Activated naive CD8-positive, alpha-beta T cell treated with anti-CD3 and anti-CD28 coated beads for 36 hours (primary cell): ENCODE data around the gene AASS. TPM values are rescaled to one million over a fixed set of nuclear protein-coding genes. Genes with fewer than 3 reads are reported as not detected.
"Not testable (repeated sequence)": the region's sequence is repeated elsewhere in the genome, so short reads cannot be mapped to it uniquely, and the experiment has no call there.

Experiments
- DNase-seq: peaks from one replicate; pipeline ENCODE4 v3.0.0; 2021
- H3K27ac Mint-ChIP-seq: one replicate; pipeline ENCODE4 v1.8.0; 2022; ENCODE audit warnings: mild to moderate bottlenecking, moderate library complexity, mixed read lengths
- H3K27me3 Mint-ChIP-seq: one replicate; pipeline ENCODE4 v1.8.0; 2022; ENCODE audit warnings: mild to moderate bottlenecking, mixed read lengths
- H3K36me3 Mint-ChIP-seq: one replicate; pipeline ENCODE4 v1.8.0; 2021; ENCODE audit warnings: mild to moderate bottlenecking, mixed read lengths
- H3K4me1 Mint-ChIP-seq: one replicate; pipeline ENCODE4 v1.8.0; 2021; ENCODE audit warnings: mixed read lengths
- H3K4me3 Mint-ChIP-seq: one replicate; pipeline ENCODE4 v1.8.0; 2022; ENCODE audit warnings: mild to moderate bottlenecking, moderate library complexity, mixed read lengths
- H3K9me3 Mint-ChIP-seq: one replicate; pipeline ENCODE4 v1.8.0; 2022; ENCODE audit warnings: mixed read lengths
- total RNA-seq, 2 experiments: library from RNA; stranded (reverse); gene quantifications; one replicate each; pipeline ENCODE4 v1.2.3, GENCODE V29; 2021

The AASS gene
- total RNA-seq, result 1 to 10 TPM; 1.5 to 1.8 TPM

GRCh38 chr7:122143751-122144711 lies at the start of gene AASS:
AASS (minus strand) TSS chr7:122144249; CDS start chr7:122133726, 10,523 bp downstream.
- peaks cover 8% of the 10 kb centered on the region for H3K4me1 Mint-ChIP-seq
- DNase-seq, result peak; percentile 76

DNA sequence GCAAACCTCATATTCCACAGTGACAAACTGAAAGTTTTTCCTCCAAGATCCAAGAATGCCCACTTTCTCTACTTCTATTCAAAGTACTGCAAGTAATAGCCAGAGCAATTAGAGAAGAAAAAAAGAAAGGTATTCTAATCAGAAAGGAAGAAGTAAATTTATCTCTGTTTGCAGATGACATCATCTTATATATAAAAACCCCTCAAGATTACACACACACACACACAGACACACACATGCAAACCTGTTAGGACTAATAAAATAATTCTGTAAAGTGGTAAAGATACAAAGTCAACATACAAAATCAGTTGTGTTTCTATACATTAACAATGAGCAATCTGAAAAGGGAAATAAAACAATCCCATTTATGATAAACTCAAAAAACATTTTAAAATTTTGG lies 44.7 kb upstream of the AASS start:
- H3K27me3 Mint-ChIP-seq, result peaks cover 4% of the 10 kb centered on the region

More at GRCh38 chr7:122143751-122144711, at the start of gene AASS:
- Mint-ChIP-seq H3K27me3 (peaks cover 41% of the 10 kb centered on the region), H3K36me3 (no peaks in the 10 kb centered on the region), H3K27ac (peak within 1 kb of the TSS; percentile 66), H3K9me3 (no peaks in the 10 kb centered on the region), H3K4me3 (peak within 1 kb of the TSS; percentile 97)

GRCh38 chr7:122183106-122183505 lies 39.1 kb upstream of the AASS start:
- no peaks in the 10 kb centered on the region for H3K4me1 Mint-ChIP-seq
- H3K27me3 Mint-ChIP-seq, result peaks cover 23% of the 10 kb centered on the region
- no peaks in the 10 kb centered on the region for H3K36me3 Mint-ChIP-seq
- H3K4me3 Mint-ChIP-seq, result no peak overlapping the region
- no peak for DNase-seq
- H3K27ac Mint-ChIP-seq, result no peak overlapping the region
- peaks cover 2% of the 10 kb centered on the region for H3K9me3 Mint-ChIP-seq

More for the DNA sequence above, 44.7 kb upstream of the AASS start:
- Mint-ChIP-seq H3K4me1 (no peaks in the 10 kb centered on the region), H3K27ac (no peak overlapping the region), H3K9me3 (peaks cover 11% of the 10 kb centered on the region), H3K4me3 (no peak overlapping the region), H3K36me3 (no peaks in the 10 kb centered on the region)
- DNase-seq, result no peak

DNA sequence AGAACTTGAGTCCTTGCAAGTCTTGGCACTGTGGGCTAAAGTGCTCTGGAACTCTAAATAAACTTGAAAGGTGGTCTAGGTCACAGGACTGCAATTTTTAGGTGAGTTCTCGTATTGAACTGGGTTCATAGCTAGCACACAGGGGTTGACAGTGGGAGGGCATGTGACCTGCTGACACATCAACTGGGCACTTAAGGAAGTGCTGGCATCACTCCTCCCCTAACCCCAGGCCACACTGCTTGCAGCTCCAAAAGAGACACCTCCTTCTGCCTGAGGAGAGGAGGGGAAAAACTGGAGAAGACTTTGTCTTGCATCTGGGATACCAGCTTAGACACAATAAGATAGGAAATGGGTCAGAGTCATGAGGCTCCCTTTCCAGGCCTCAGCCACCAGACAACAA lies 38.0 kb upstream of the AASS start:
- Mint-ChIP-seq H3K27me3 (peaks cover 23% of the 10 kb centered on the region), H3K4me3 (no peak overlapping the region), H3K36me3 (no peaks in the 10 kb centered on the region), H3K27ac (no peak overlapping the region), H3K4me1 (no peaks in the 10 kb centered on the region), H3K9me3 (peaks cover 2% of the 10 kb centered on the region)
- DNase-seq, result no peak

- not testable (repeated sequence) for DNase-seq, H3K4me3 Mint-ChIP-seq, H3K36me3 Mint-ChIP-seq, H3K27ac Mint-ChIP-seq, H3K27me3 Mint-ChIP-seq, H3K4me1 Mint-ChIP-seq, H3K9me3 Mint-ChIP-seq
Observed at GRCh38 chr7:122172144-122172543, 28.1 kb upstream of the AASS start.

DNA sequence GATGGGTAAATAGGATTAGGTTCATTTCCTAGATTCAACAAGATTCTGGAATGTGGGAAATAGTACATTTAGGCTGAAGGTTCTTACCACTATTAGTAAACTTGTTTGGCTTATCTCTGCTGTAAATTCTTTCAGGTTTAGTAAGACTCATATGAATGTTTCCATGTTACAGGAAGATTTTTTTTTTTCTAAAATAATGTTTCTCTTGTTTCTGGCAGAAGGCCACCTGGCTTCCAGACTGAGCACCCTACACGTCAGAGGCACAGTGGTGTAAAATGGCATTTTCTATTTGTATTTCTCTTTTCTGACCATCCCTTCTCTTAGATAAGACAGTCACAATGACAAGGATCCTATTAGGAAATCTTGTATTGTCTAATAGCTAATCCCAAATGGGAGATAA lies 22.7 kb upstream of the AASS start:
- no peaks in the 10 kb centered on the region for H3K9me3 Mint-ChIP-seq
- no peaks in the 10 kb centered on the region for H3K4me1 Mint-ChIP-seq
- no peak overlapping the region for H3K4me3 Mint-ChIP-seq
- H3K27ac Mint-ChIP-seq, result no peak overlapping the region
- H3K27me3 Mint-ChIP-seq, result no peaks in the 10 kb centered on the region
- H3K36me3 Mint-ChIP-seq, result no peaks in the 10 kb centered on the region
- no peak for DNase-seq

DNA sequence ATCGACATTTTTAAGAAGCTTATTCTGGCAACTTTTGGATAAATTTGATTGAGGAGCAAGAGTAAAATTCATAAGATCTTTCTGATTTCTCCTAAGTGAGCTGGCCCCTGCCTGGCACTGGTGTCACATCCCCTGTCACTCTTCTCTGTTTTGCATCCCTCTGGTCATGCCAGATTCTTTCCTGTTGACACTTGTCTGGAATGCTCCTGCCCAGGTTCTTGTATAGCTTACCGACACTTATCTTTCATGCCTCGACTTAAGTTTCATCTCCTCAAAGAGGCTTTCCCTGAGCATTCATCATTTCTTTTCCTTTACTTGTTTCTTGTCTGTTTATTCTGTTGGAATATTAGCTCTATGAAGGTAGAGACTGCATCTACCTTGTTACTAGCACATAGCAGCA lies 22.2 kb upstream of the AASS start:
- Mint-ChIP-seq H3K4me3 (no peak overlapping the region), H3K4me1 (no peaks in the 10 kb centered on the region), H3K9me3 (no peaks in the 10 kb centered on the region), H3K27ac (no peak overlapping the region), H3K36me3 (no peaks in the 10 kb centered on the region), H3K27me3 (no peaks in the 10 kb centered on the region)
- no peak for DNase-seq

- no peak for DNase-seq
- H3K36me3 Mint-ChIP-seq, result no peaks in the 10 kb centered on the region
- H3K27me3 Mint-ChIP-seq, result peaks cover 6% of the 10 kb centered on the region
Observed at GRCh38 chr7:122161628-122162027, 17.6 kb upstream of the AASS start.

GRCh38 chr7:122155566-122155965 lies 11.5 kb upstream of the AASS start:
- Mint-ChIP-seq H3K9me3 (no peaks in the 10 kb centered on the region), H3K27me3 (peaks cover 5% of the 10 kb centered on the region), H3K36me3 (no peaks in the 10 kb centered on the region), H3K4me3 (no peak overlapping the region), H3K27ac (no peak overlapping the region), H3K4me1 (no peaks in the 10 kb centered on the region)
- DNase-seq, result no peak

More at GRCh38 chr7:122161628-122162027, 17.6 kb upstream of the AASS start:
- Mint-ChIP-seq H3K4me1 (no peaks in the 10 kb centered on the region), H3K27ac (no peak overlapping the region), H3K9me3 (no peaks in the 10 kb centered on the region), H3K4me3 (no peak overlapping the region)

DNA sequence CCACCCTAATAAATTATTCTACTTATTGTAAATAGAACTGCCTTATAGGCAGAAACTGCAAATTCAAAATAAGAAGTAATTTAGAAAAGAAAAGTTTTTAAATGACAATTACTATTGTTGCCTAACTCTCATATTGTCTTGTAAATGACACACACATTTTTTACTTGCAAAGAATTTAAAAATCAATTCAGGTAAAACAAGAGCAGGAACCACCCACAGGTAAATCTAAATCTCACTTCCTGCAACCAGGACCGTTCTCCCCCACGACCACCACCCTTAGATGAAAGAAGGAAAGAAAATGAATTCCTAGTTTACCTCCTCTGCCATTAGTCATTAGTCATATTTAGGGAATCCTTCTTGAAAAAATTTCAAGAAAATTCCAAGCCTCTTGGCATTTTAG lies 4.8 kb upstream of the AASS start:
- H3K9me3 Mint-ChIP-seq, result no peaks in the 10 kb centered on the region
- DNase-seq, result no peak
- H3K27me3 Mint-ChIP-seq, result peaks cover 29% of the 10 kb centered on the region
- peaks cover 4% of the 10 kb centered on the region for H3K4me1 Mint-ChIP-seq
- H3K4me3 Mint-ChIP-seq, result no peak overlapping the region
- H3K27ac Mint-ChIP-seq, result no peak overlapping the region
- H3K36me3 Mint-ChIP-seq, result no peaks in the 10 kb centered on the region

DNA sequence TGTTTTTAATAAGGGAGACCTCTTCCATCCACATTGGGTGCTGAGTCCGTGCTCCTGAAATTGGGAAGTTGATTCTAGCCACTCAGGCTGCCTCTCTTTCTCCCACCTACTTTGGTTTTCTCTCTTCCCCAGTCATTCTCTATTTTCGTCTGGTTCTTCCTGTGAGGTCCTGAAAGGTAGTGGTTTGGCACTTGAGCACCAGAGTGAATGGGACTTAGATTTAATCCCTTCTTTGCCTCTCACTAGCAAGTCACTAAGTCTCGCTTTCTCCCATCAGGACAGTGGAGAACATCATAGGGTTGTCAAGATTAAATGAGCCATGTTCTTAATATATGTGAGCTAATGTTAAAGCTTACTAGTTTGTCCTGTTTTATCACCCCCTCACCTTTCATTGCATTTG lies 4.0 kb upstream of the AASS start:
- Mint-ChIP-seq H3K27ac (no peak overlapping the region), H3K4me1 (peaks cover 7% of the 10 kb centered on the region), H3K4me3 (no peak overlapping the region), H3K9me3 (no peaks in the 10 kb centered on the region), H3K27me3 (peaks cover 35% of the 10 kb centered on the region), H3K36me3 (no peaks in the 10 kb centered on the region)
- no peak for DNase-seq

DNA sequence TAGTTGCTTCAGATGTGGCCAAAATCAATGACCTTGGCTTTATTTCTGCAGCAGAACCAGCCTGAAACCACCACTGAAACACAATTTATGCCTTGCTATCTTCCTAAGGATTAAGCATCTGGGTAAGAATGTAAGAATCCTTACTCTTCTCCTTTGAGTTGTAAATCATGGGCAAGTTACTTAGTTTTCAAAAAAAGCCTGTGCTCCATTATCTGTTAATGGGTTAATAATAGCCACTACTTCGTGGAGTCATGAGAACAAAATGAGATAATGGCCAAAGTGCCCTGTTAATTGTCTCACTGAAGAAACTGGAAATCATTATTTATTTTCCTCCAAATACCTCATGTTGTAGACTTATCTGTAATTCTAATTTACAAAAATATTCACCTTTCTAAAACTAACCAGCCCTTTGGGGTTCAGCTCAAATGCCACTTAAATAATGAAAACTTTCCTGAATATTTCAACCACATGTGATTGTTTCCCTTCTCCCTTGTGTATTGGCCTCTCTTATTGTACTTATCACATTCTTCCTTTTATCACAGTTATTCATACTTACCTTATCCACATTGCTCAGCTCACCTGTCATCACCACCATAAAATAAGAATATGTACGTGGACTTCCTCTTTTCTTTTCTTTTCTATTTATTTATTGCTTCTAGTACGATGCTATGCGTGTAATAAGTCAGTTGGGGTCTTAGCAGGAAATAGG lies 2.0 kb upstream of the AASS start:
- Mint-ChIP-seq H3K27me3 (peaks cover 41% of the 10 kb centered on the region), H3K27ac (no peak overlapping the region), H3K36me3 (no peaks in the 10 kb centered on the region), H3K4me1 (peaks cover 8% of the 10 kb centered on the region), H3K9me3 (no peaks in the 10 kb centered on the region), H3K4me3 (no peak overlapping the region)
- DNase-seq, result no peak

GRCh38 chr7:122143376-122143750 lies 686 bp downstream of the AASS start:
- Mint-ChIP-seq H3K4me3 (peak overlapping the region; percentile 97), H3K27me3 (peaks cover 41% of the 10 kb centered on the region), H3K4me1 (peaks cover 11% of the 10 kb centered on the region), H3K9me3 (no peaks in the 10 kb centered on the region), H3K27ac (no peak overlapping the region), H3K36me3 (no peaks in the 10 kb centered on the region)
- DNase-seq, result peak; percentile 6

DNA sequence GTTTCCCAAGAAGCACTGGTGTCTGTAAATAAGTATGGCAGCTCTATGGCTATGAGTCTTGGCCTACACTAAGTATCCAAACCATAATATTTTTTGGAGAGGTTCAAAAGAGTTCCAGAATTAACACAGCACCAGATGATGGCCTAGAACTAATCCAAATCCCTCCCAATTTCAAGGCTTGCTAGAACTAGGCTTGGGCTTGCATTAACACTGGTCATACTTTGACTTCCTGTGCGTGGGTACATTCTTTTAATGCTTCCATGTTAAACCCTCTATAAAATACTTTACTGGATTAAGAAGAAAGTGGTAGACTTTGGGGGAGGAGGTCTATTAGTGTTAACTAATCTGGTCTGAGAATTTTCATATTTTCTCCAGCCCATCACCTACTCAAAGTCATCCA lies 3.1 kb downstream of the AASS start:
- H3K36me3 Mint-ChIP-seq, result no peaks in the 10 kb centered on the region
- no peak for DNase-seq
- H3K27me3 Mint-ChIP-seq, result peaks cover 35% of the 10 kb centered on the region
- H3K4me1 Mint-ChIP-seq, result peaks cover 21% of the 10 kb centered on the region
- H3K4me3 Mint-ChIP-seq, result no peak overlapping the region
- no peak overlapping the region for H3K27ac Mint-ChIP-seq
- no peaks in the 10 kb centered on the region for H3K9me3 Mint-ChIP-seq

DNA sequence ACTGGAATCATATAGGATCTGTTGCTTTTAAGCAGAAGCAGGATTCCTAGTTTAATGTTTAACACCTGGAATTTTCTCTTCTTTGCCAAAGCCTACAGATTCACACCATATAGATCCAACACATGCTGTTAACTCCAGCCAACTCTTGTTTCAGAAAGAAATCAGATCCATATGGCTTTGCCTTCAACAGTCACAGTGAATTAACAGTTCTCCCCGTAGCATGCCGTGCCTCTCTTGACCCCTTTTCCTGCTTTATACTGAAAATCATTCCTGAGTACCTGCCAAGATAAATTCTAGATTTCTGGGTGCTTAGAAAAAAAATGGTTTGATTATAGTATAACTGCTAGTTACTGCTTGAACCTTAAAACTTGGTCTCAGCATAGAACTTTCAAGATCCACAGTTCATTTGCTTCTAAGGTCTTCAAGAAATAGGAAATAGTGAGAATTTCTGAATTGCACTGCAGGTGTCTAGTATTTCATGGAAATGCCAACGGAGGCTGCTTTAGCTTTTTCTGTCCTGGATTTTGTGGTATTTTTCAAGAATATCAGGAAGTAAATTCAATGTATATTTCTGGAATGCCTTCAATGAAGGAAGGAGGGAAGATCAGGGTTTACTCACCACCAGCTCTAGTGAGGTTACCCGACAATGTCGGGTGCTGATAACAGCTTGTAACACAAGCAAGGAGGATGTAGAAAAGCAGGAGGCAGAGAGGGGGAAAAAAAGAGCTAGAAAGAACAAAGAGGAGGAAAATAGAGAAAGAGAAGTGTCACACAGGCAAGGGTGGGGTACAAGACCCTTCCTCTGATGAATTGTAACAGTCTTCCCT lies 6.6 kb downstream of the AASS start:
- DNase-seq, result no peak
- Mint-ChIP-seq H3K4me1 (peaks cover 13% of the 10 kb centered on the region), H3K4me3 (peak overlapping the region; percentile 30)

More for the DNA sequence above, 6.6 kb downstream of the AASS start:
- Mint-ChIP-seq H3K27ac (no peak overlapping the region), H3K27me3 (peaks cover 6% of the 10 kb centered on the region), H3K9me3 (no peaks in the 10 kb centered on the region), H3K36me3 (no peaks in the 10 kb centered on the region)
